HUDEP-2 (cell line): Measurements from ENCODE around the gene TMPRSS4.

Experiments used
- DNase-seq, 76 experiments: peaks; one replicate each; lab custom pipeline; 2025; ENCODE audit not compliant: unreplicated experiment in 76 of 76; lab: John Stamatoyannopoulos, UW

Gene TMPRSS4, protein sequence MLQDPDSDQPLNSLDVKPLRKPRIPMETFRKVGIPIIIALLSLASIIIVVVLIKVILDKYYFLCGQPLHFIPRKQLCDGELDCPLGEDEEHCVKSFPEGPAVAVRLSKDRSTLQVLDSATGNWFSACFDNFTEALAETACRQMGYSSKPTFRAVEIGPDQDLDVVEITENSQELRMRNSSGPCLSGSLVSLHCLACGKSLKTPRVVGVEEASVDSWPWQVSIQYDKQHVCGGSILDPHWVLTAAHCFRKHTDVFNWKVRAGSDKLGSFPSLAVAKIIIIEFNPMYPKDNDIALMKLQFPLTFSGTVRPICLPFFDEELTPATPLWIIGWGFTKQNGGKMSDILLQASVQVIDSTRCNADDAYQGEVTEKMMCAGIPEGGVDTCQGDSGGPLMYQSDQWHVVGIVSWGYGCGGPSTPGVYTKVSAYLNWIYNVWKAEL

GRCh38 chr11:118076754-118077281 is at the start of gene TMPRSS4:
TSS of gene TMPRSS4 (plus strand) at chr11:118077078. CDS start at chr11:118077303, 225 bp downstream.
- no peak for DNase-seq

GRCh38 chr11:118027694-118028093 is 49.2 kb upstream of the TMPRSS4 start:
- DNase-seq: no peak

DNA sequence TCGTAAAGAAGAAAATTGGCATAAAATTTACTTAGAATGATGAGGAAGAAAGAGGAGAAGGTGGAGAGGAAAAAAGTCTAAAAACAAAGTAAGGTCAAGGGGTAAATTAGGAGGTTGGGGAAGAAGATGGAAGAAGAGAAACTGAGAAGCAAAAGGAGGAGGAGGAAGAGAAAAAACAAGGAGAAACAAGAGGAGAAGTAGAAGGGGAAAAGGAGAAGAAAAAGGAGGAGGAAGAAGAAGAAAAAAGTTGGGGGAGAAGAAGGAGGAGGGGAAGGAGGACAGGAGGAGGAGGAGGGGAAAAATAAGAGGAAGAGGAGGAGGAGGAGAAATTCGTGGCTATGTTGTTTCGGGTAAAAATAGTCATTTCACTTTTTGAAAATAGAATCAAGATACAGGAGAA is 48.3 kb upstream of the TMPRSS4 start:
- DNase-seq: no peak

- DNase-seq: no peak
Measured at GRCh38 chr11:118033443-118033842, 43.4 kb upstream of the TMPRSS4 start.

DNA sequence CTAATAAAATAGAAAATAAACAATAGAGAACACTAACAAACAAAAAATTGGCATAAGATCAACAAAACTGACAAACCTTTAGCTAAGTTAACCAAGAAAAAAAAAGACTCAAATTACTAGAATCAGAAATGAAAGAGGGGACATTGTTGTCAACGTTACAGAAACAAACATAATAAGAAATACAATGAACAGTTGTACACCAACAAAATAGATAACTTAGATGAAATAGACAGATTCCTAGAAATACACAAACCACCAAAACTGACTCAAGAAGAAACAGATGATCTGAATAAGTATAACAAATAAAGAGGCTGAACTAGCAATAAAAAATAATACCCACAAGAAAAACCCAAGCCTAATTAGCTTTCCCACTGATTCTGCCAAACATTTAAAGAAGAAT is 34.7 kb upstream of the TMPRSS4 start:
- DNase-seq: no peak

GRCh38 chr11:118042796-118043195 is 34.1 kb upstream of the TMPRSS4 start:
- no peak for DNase-seq

DNA sequence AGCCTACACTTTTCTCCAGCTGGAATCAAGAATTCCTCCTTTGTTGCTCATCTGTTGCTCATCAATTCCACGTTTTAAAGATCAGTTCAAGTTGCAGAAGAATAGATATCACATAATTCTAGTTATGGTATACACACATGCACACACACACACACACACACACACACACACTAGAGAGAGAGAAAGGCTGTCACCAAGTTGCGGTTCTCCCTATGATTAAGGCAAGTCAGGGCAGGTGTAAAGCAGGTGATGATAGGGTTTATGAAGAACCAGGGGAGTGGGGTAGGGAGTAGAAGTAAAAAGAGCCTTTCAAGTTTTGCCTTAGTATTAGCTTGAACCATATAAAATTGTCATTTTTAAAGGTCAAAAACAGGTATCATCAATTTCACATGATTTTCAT is 31.7 kb upstream of the TMPRSS4 start:
- DNase-seq: no peak

- DNase-seq: no peak
Measured at GRCh38 chr11:118046051-118046963, 30.6 kb upstream of the TMPRSS4 start.

GRCh38 chr11:118046964-118047700 is 29.7 kb upstream of the TMPRSS4 start:
- no peak for DNase-seq

- no peak for DNase-seq
Measured at GRCh38 chr11:118047749-118048148, 29.1 kb upstream of the TMPRSS4 start.

DNA sequence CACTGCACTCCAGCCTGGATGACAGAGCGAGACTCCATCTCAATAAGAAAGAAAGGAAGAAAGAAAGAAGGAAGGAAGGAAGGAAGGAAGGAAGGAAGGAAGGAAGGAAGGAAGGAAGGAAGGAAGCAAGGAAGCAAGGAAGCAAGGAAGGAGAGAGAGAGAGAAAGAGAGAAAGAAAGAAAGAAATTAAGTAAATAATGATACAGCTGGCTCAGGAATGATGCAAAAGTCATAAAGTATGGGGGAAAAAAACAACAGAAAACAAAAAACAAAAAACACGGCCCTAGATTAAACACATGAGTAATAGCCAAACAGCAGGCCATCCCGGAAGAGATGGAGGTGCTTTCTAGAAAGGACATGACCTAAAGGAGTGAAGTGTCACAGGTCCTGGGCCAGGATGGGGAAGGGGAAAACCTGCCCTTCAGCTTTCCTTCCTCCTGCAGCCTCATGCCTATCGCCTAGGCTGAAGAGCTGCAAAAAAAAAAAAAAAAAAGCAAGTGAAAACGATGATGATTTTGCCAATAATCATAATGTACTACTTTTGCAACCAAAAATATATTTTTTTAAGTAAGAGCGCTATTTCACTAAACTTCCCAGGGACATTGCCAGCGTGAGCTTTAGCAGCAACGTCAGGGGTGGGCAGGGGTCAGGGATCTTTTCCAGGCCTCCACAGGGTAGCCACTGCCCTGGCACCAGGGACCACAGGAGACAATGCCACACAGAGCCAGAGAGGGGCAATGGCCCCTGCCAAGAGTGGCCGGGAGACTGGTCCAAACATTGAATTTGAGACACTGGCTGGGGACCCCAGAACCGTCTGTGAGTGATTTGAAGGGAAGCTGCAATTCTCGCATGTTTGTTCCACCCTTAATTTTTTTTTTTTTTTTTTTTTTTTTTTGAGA is 28.2 kb upstream of the TMPRSS4 start:
- DNase-seq: no peak

DNA sequence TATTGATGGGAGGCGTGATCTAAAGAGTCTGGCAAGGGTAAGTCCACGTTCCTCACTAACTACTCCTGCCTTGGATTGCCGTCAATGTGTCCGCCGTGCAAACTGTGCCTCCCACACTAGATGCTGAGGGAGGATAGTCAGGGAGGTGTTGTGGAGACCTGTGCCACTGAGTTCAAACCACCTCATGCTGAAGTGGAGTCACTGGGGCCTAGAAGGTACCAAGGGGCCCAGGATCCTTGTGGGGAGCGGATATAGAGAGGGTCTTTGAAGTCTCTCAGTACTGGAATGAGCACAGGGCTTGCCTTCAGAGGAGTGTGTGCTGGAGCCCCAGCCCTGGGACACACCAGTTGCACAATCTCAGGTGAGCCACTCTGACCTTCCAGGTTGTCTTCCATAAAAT is 27.1 kb upstream of the TMPRSS4 start:
- no peak for DNase-seq

DNA sequence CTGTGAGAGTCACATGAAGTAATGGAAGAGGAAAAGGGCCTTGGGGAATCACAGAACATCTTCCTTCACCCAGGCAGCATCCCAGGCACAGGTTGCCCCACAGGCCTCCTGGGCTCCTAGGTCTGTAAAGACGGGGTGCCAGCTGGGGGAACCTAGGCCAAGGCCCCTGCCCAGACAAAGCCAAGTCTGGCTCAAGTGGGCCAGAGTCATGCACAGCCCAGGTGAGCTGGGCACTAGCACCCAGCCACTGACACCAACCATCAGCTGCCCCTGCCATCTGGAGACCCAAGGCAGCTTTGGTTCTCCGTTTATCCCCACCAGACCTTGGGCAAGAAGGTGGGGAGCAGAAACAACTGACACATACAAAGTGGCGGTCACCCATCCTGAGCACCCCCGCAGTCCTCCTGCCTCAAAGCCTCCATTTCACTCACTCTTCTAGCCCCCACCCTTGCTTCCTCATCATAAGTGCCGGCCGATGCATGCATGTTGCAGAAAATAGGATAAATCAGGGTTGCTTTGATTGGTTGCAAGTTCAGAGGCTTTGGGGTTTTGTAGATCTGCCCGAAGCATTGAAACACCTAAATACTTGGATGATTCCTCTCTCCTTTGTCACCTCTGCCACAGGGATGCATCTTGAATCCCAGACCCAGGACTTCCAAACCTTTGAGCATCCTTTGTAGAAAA is 26.5 kb upstream of the TMPRSS4 start:
- DNase-seq: no peak

- no peak for DNase-seq
Measured at GRCh38 chr11:118051136-118051610, 25.7 kb upstream of the TMPRSS4 start.

DNA sequence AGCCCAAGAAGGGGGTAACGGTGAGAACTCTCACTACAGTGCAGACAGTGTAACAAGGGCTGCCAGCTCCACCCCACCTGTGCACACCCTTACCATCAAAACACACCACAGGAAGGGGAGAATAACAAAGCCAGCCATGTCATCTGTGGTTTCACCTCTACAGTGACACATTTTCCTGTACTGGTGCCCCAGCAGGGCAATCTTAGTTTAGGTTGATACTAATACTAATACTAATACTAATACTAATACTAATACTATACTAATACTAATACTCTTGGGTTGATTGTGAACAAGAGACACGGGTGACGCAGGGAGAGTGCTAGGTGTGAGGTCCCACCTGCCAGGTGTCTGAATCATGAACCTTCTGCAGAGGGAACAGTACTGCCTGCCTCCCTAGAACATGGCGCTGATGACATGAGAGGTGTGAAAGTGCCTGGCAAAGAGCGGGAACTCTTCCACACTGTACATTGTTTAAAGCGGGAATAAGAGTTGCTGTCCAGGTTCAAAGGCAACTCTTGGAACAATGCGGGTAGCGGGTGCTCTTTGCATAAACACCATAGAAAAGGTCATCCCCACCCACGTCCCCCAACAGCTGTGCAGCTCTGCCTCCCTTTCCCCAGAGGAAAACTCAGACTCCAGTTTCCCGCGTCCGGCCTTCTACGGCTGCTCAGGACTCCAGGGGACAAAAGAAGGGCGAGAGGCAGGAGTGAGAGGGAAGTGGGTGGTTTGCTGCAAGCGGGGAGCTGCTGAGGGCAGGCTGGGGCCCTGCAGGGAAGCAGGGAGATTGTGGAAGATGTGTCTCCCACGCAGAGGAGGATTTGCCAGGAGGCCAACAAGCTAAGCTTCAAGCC is 25.0 kb upstream of the TMPRSS4 start:
- DNase-seq: no peak

DNA sequence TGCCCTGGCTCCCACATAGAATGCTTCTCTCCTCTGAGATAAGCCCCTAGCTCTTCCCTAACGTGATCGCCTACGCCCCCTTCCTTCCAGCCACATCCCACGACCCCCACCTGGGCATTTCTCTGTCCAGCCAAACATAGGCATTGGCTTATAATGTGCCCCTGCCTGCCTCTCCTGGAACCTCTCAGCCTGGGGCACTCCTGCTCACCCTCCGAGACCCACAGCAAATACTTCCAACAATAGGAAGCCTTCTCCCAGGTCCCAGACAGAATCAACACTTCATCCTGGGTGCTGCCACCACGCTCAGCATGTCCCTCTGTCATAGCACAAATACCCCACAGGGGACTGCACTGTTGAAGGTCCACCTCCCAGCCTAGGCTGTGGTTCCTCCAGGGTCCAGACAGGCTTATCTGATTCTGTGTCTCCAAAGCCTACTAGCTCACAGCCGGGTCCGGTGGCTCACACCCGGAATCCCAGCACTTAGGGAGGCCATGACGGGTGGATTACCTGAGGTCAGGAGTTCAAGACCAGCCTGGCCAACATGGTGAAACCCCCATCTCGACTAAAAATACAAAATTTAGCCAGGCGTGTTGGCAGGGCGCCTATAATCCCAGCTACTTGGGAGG is 24.2 kb upstream of the TMPRSS4 start:
- DNase-seq: no peak

GRCh38 chr11:118054712-118055640 is 21.9 kb upstream of the TMPRSS4 start:
- DNase-seq: no peak
